Cerebellar cortex (tissue), 1 donor: ENCODE measurements around the gene LIPG.

Experiments
- DNase-seq: peaks from one replicate; pipeline ENCODE4 v3.0.0-alpha.2; 2015; ENCODE audit warnings: low spot score

LIPG gene

DNA sequence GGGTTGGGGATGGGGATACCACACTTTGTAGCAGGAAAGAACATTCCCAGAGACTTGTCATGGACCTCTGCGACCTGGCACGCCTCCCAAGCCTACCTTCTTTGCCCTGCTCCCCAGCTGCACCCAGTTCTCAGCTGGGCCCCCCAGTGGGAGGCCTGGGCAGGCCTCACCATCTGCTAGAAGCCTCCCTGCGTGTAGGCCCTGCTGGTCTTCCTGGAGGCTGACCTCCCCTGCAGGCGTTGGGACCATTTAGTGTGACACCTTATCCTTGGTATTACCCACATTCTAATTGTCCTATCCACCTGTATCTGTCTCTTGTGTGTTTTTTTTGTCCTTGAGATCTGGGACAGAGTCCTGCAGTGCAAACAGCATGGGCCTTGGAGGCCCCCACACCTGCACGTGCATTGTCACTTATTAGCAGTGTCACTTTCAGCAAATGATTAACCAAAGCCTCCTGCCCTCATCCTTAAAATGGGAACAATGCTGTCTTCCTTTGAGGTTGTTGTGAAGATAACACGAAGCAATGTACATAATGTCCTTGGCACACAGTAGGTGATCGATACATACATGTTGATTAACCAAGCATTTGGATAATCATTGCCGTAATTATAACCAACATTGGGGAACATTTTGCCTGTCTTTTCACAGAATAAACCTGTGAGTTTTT is 77.2 kb downstream of the LIPG start:
- no peak for DNase-seq

DNA sequence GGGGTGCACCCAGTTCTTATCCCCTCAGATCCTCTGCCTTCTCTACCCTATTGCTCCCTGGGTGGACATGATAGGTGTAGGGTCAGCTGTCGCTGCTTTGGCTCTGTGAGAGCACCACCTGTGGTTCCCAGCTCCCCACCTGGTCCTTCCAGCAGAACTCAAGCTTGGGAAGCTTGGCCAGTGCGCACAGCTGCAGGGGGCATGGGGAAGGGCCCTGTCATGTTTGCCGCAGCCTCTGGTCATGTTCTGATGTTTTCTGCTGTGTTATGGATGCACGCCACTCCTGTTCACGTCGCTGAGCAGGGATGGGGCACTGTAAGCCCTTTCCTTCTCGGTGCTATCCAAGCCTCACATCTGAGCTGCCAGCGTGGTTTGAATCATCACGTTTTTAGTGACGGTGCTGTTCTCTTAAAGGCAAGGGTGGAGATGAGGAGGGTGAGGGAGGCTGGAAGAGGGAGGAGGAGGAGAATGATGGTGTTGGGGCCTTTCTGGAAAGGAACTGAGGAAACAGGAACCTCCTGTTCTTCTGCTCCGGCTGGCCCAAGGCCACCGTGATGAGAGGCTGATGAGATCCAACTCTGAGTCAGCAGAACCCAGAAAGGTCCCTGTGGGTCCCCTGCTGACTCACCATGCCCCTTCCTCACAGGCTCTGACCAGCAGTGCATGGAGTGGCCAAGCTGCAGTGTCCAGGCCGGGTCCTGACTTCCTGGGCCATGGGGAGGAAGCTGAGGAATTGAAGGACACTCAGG is 78.0 kb downstream of the LIPG start:
- DNase-seq, result no peak

DNA sequence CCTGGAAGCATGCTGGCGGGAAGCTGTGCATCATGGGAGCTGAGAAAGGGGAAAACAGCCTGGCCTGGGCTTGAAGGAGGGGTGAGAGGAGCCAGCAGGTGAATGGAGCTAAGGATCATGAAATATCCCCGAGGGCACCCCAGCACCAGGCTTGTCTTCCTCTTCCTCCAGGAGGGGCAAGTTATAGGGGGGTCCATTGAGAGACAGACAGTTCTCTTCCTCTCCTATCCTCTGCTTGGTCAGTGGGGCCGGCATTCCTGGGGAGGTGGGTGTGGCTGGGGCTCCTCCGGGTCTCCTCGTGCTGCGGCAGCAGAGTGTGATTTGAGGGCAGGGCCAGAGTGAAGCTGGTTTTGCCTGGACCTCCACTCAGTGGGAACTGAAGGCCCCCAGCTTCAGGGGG is 78.9 kb downstream of the LIPG start:
- no peak for DNase-seq

DNA sequence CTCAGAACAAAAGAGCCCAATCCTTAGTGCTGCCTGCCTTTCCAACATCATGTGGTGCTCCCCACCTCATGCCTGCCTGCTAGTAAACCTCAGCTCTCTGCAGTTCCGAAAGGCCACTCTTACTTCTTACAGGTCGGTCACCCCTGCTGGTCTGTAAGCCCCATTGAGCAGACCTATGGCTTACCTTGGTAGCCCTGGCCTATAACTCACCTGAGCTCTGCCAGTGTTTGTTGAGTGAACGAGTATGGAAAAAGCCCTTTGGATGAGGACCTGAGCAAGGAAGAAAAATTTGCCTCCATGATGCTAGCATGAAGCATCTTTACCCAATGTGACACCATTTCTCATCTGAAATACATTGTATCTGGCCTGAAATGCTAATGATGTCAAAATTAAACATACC is 83.3 kb downstream of the LIPG start:
- no peak for DNase-seq

DNA sequence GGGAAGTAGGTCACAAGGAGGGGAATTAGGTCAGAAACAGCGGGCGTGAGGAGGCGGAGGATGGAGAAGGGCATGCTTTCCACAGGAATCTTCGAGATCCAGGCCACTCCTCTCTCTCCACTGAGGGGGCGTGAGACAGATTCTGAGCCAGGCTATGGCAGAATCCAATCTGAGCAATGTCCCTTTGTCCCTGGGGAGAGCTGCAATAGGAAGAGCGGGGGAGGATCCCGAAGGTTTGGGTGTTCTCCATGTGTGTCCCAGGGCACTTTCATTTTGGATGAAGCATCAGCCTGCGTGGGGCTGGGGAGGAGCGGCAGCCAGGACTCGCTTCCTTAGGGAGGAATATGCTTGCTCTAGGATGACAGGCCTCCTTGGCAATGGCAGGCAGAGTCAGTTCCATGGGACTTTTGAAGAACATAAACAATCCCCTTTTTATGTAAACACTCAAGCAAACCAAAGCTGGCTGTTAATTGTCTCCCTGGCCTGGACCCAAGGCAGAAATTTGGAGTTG is 84.0 kb downstream of the LIPG start:
- peak; percentile 59 for DNase-seq

DNA sequence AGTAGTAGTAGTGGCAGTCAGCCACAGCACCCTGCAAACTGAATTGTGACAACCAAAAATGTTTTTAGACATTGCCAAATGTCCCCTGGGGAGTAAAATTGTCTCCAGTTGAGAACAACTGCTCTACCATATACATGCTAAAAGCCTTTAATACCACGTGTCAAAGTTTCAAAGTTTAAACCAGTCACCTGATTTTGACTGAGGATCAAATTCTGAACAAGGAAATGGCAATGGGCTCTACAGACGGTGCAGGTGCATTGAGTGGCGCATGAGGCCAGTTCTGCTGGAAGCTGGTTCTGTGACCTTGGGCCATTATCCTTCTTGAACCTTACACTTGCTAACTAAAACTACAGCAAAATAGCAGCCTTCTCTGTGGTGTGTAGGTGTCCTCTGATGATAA is 85.0 kb downstream of the LIPG start:
- no peak for DNase-seq

DNA sequence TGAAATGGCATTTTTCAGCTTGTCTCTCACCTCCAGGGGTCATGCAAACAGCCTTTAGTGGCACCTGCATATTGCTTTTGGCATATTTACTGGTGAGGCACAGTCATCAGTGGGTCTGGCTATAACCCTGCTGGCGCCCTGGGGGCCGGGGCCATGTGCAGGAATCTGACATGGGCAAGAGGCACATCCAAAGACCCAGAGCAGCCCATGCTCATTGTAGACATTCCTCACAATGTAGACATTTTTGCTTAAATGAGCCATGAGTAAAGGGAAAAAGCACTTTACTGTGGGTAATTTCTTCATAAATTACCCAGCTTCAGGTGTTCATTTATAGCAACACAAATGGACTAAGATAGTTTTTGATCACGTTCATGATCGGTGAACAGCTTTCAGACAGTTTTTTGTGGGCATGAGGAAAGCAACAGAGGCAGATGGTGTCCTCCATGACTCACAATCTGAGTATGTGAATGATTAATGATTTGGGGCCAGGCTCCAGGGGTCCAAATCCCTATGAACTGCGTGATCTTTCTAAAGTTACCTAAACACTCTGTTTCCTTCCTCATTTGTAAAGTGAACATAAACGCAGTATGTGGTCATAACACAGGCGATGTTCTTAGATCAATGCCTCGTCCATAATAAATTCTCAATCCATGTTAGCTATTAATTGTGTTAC is 85.8 kb downstream of the LIPG start:
- DNase-seq, result no peak

DNA sequence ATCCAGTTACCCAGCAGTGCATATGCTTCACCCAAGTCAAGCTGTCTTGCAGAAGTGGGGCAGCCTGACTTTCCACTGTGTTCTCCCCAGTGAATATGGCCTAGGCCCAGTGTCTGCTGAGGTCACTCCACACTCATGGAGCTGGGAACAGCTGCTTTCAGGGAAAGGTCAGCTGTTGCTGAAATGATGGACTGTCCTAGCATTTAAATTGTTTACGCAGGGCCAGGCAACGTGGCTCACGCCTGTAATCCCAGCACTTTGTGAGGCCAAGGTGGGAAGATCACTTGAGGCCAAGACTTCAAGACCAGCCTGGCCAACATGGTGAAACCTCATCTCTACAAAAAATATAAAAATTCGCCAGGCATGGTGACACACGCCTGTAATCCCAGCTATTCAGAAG is 86.5 kb downstream of the LIPG start:
- DNase-seq, result no peak
